ENCODE results near the gene FAU. TPM values are rescaled to one million over a fixed set of nuclear protein-coding genes. Genes with fewer than 3 reads are reported as not detected.
A peak's percentile ranks its signal among the peaks of the same experiment; 100 is the strongest.

The FAU gene
- total and polyA plus RNA-seq, 9 of the 15 experiments (the other 6 are each of a cell fraction or from before 2014, with no cell fraction given) = 433 to 1,827 (median 942) TPM

- TF ChIP-seq ZFP91 (CRISPR knock-in tag; IDR thresholded peaks at IDR 0.05) = no peak
- no peak for TF ChIP-seq MCM2 (IDR thresholded peaks at IDR 0.05; ENCODE audit: low read depth)
- TF ChIP-seq ZKSCAN1 (IDR thresholded peaks at IDR 0.05; ENCODE audit: low read depth, low read length) = no peak
- TF ChIP-seq ZNF140 (CRISPR knock-in tag; IDR thresholded peaks at IDR 0.05) = no peak
- no peak for TF ChIP-seq KAT2B (IDR thresholded peaks at IDR 0.05; ENCODE audit: low read depth, low read length)
- TF ChIP-seq TAF7 (tag; IDR thresholded peaks at IDR 0.05) = no peak
- no peak for TF ChIP-seq KLF6 (CRISPR knock-in tag; IDR thresholded peaks at IDR 0.05; ENCODE audit: borderline replicate concordance)
- TF ChIP-seq NCOR1 (IDR thresholded peaks at IDR 0.05) = no peak
- no peak for TF ChIP-seq SMAD3 (CRISPR knock-in tag; conservative IDR thresholded peaks at IDR 0.05)
- TF ChIP-seq MBD1 (CRISPR knock-in tag; IDR thresholded peaks at IDR 0.05) = no peak
- TF ChIP-seq CHD2 (IDR thresholded peaks at IDR 0.05; ENCODE audit: low read depth, low read length) = no peak
- 0 out of 2 replicates have a peak, but pooled peaks have one; percentile 44 for TF ChIP-seq ZNF232 (CRISPR knock-in tag; IDR thresholded peaks at IDR 0.05)
- TF ChIP-seq, protein P1, sequence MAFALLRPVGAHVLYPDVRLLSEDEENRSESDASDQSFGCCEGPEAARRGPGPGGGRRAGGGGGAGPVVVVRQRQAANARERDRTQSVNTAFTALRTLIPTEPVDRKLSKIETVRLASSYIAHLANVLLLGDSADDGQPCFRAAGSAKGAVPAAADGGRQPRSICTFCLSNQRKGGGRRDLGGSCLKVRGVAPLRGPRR (CRISPR knock-in tag; IDR thresholded peaks at IDR 0.05) = no peak
- no peak for TF ChIP-seq PKNOX1 (IDR thresholded peaks at IDR 0.05)
- no peak for TF ChIP-seq RBM25 (IDR thresholded peaks at IDR 0.05; ENCODE audit: low read depth, low read length, severe bottlenecking)
- TF ChIP-seq ZNF224 (CRISPR knock-in tag; IDR thresholded peaks at IDR 0.05) = peak; percentile 85
- TF ChIP-seq ZNF174 (CRISPR knock-in tag; IDR thresholded peaks at IDR 0.05) = no peak
- TF ChIP-seq ZNF592 (IDR thresholded peaks at IDR 0.05) = 0 out of 2 replicates have a peak, but pooled peaks have one; percentile 61
- TF ChIP-seq NR2F6 (CRISPR knock-in tag; IDR thresholded peaks at IDR 0.05) = no peak
- no peak for TF ChIP-seq ZNF384 (IDR thresholded peaks at IDR 0.05; ENCODE audit: low read depth, low read length)
These were observed 5.3 kb downstream of the FAU start (continued) for GRCh38 chr11:65116370-65117205.
